GM18868 (cell line): Measurements from ENCODE around the gene XCR1.
"Not testable (repeated sequence)": the region's sequence is repeated elsewhere in the genome, so short reads cannot be mapped to it uniquely, and the experiment has no call there.

Experiments
- ATAC-seq: cut with Tn5 transposase; IDR thresholded peaks from one replicate; pipeline ENCODE4 v1.9.1; 2021; ENCODE audit warnings: mild to moderate bottlenecking, moderate library complexity; ENCODE audit not compliant: unreplicated experiment

XCR1 gene

DNA sequence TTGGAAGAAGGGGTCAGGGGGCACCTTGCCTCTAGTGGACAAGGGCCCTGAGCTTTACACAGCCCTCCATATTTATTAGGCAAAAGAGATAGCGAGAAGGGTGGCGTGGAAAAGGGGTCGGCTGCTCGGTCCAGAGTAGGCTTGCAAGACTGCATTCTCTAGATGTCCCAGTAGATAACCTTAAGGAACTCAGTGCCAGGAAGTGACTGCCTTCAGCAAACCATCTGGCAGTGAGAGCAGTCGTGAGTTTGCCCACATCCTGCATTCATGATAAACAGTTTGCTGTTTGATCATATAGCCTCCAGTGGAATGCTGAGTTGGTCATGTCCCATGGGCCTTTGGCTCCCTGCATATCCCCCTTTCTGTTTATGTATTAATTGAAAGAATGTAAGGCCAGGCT is 18.9 kb upstream of the XCR1 start:
- not testable (repeated sequence) for ATAC-seq

DNA sequence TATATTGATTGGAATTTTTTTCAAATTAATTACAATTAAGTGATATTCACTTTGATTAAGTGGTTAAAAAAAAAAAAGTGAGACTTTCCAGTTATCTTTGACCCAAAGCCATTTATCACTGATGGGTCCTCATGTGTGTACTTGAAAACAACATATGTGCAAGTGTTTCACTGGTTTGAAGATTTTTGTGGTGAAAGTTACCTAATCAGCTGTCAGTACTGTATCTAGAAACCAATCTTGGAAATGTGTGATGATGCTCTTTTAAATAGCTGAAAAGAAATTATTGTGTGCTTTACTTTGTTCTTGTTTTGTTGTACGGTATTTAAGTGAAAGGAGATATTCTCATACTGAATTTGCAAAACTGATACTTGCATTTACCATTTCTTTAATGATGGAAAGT is 11.6 kb upstream of the XCR1 start:
- no peak for ATAC-seq

DNA sequence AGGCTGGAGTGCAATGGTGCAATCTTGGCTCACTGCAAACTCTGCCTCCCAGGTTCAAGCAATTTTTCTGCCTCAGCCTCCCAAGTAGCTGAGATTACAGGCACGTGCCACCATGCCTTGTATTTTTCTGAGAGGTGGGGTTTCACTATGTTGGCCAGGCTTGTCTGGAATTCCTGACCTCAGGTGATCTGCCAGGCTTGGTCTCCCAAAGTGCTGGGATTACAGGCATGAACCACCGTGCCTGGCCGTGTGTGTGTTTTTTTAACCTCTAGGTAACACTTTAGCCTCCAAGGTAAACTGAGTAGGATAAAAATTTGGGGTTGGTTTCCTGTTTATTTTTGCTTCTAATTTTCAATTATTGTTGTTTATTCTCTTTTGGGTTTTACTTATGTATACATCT is 10.8 kb upstream of the XCR1 start:
- not testable (repeated sequence) for ATAC-seq

DNA sequence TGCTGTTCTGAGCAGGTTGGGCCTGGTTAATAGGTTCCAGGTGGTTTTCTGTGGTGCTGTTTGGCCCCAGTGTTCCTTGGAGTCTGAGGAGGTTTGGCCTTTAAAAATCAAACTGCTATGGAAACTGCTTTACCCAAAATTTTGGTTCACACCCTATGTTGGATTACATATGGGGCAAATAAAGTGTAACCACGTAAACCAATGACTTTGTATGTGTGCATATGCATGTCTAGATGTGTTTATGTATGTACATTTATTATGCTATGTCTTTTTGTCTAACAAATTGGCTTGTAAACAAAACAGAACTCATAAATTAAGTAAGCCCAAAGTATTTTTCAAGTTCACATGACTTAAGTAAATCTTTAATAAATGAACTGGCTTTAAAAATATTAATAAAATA is 8.9 kb upstream of the XCR1 start:
- ATAC-seq: no peak

DNA sequence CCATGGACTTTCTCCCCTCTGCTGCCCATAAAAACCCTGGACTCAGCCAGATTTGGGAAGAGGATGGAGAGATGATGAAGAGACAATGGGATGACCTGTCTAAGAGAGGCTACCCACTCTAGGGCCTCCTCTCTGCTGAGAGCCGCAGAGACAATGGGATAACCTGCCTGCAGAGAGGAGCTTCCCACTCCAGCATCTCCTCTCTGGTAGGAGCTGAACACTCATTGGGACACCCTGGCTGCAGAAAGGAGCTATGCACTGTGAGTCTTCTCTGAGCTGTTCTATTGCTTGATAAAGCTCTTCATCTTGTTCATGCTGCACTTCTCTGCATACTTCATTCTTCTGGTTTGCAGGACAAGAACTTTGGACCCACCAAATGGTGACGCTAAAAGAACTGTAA is 4.5 kb upstream of the XCR1 start:
- ATAC-seq: no peak

DNA sequence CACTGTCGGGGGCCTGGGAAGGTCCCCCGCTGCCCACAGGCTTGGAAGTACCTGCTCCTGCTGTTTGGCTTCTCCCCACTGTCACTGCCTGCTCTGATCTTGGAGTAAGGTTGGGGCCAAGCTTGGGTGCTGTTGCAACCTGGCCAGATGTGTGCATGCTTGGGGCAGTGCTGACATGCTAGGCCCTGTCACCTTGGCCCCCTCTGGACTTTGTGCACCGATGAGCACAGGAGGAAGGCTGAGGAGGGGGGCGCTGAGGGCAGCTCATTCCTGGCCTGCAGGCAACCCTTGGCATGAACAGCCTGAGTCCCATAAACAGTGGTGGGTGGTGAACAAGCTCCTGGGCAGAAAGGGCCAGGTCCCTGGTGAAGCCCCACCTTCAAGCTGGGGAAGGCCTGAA is 4.0 kb upstream of the XCR1 start:
- no peak for ATAC-seq

DNA sequence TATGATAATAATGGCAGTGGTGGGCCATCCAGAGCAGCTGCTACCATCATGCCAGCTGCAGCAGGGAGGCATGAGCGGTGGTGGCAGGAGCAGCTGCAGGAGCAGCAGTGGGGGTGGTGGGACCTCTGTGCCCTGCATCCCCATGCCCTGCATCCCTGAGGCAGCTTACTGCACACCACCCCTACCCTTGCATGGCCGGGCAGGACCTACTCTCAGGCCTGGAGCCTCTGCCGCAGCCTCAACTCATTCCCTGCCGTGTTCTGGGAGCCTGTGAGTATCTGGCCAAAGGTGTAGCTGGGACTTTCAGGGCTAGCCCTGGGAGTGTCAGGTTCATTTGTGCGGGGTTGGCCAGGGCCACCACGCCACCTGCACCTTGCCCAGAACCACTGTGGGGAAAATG is 3.3 kb upstream of the XCR1 start:
- ATAC-seq: no peak

DNA sequence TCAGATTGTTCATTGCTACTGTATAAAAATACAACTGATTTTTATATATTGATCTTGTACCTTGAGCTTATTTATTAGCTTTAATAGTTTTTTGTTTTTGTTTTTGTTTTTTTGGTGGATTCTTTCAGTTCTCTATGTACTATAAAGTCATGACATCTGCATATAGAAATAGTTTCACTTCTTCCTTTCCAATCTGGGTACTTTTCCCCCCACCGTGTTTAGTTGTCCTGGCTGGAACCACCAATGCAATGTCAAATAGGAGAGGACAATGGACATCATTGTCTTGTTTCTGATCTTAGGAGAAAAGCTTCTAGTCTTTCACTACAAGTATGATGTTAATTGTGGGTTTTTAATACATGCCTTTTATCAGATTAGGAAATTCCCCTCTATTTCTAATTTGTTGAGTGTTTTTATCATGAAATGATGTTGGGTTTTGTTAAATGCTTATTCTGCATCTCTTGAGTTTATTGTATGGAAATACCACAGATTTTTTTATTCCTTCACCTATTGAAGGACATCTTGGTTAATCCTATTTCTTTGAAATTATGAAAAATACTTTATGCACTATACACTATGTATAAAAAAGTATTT is 2.8 kb upstream of the XCR1 start:
- ATAC-seq: no peak

DNA sequence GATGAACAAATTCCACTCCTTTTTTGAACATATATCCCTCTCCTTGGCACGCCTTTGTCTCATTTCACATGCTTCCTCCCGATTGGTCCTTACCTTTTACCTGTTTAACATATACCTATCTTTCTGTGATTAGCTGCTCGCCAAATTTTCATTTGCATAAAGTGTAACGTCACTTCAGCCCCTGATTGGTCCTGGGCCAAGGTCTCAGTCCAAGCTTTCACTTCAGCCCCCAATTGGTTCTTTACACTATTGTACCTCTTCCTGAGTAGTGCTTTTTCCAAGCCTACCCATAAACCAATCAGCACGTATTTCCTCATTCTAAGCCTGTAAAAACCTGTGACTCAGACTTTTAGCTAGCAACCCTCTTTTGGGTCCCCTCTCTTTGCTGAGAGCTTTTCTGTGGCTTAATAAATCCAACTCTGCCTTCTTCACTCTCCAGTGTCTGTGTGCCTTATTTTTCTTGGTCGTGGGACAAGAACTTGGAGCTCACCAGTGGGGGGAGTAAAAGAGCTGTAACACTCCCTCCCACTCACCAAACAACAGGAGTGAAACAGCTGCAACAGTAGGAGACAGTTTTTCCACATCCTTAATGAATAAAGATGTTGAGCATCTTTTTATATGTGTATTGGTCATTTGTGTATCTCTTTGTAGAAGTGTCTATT is 584 bp upstream of the XCR1 start:
- no peak for ATAC-seq

DNA sequence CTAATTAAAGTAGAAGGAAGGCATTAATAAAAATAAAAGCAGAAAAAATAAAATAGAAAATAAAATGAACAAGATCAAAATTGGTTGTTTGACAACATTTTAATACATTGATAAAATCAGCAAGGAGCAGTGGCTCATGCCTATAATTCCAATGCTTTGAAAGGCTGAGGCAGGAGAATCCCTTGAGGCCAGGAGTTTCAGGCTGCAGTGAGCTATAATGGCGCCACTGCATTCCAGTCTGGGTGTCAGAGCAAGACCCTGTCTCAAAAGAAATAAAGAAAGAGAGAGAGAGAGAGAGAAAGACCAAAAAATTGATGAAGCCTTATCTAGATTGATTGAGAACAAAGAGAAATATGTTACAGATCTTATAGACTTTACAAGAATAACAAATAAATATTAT is 2.1 kb downstream of the XCR1 start:
- no peak for ATAC-seq

DNA sequence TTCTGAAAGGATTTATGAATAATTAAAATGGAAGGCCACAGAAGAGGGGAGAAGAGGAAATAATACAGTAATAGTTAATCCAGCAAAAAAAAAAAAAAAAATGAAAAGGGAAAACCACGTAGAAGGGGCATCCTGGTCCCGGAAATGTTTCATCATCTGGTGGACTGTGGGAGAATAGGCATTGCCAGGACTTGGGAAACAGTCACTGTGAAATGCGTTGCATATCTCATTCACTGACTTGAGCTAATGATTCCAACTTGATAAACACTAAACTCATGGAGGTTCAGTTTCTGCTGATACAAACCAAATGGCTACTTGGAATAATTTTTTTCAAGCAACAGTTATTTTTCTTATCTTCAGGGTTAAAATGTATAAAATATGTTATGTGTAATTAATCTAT is 3.2 kb downstream of the XCR1 start:
- ATAC-seq: no peak

DNA sequence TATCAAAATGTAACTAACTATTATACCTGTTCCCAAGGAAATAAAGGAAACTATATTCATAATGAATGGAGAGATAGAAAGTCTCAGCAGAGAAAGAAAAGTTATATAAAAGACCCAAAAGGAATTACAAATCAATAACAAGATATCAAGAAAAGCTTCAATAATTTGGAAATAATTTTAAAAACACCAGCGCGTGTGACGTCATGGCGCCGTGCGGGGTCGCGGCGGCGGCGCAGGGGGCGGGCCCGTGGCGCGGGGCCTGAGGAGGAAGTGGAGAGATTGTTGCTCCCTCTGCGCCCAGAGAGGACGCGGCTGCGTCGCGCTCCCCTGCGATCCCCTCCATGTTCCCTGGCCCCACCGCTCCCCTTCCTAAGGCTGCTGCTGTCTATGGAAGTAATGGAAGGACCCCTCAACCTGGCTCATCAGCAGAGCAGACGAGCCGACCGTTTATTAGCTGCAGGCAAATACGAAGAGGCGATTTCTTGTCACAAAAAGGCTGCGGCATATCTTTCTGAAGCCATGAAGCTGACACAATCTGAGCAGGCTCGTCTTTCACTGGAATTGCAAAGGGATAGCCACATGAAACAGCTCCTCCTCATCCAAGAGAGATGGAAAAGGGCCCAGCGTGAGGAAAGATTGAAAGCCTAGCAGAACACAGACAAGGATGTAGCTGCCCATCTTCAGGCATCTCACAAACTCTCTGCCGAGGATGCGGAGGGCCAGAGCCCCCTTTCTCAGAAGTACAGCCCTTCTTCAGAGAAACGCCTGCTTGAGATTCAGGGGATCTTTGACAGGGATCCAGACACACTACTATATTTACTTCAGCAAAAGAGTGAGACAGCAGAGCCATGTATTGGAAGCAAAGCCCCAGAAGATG is 4.1 kb downstream of the XCR1 start:
- no peak for ATAC-seq

DNA sequence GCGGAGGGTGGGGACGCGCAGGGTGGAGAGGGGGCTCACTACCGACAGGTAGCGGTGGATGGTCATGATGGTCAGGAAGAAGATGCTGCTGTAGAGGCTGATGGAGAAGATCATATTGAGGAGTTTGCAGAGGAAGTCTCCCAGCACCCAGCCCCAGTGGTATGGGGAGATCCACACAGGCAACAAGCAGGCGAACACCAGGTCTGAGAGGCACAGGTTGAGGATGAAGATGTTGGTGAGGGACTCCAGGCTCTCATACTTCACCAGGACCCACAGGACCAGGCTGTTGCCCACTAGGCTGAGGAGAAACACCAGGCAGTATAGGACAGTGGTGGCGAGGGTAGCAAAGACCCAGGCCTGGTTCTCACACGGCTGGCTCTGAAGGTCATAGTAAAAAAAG is 5.8 kb downstream of the XCR1 start:
- ATAC-seq: no peak

DNA sequence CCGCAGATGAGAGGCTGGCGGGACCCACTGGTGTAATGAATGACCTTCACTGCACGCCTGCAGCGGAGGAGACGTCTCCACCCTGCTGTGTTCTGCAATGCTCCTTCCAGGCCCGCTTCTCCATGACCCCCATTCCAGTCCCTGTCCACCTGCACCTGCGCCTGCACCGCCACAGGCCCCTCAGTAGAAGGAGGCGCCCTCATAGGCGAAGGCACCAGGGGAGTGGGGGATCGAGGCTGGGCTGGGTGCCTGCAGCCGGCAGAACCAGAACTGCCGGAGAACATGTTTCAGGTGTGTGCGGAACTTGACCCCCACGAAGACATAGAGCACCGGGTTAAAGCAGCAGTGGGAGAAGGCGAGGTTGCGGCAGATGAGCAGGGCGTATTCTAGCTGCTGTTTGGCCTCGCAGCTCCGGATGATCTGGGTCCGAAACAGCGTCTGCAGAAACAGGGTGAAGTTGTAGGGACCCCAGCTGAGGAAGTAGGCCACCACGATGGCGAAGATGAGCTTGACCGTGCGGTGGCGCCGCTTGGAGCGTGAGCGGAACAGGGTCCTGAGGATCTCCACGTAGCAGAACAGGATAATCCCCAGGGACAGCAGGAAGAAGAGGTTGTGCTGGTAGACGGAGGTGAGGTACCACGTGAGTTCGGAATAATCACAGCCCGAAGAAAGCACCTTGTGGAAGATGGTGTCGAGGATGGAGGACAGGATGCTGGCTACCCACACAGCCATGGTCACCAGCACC is 6.3 kb downstream of the XCR1 start:
- ATAC-seq: no peak

DNA sequence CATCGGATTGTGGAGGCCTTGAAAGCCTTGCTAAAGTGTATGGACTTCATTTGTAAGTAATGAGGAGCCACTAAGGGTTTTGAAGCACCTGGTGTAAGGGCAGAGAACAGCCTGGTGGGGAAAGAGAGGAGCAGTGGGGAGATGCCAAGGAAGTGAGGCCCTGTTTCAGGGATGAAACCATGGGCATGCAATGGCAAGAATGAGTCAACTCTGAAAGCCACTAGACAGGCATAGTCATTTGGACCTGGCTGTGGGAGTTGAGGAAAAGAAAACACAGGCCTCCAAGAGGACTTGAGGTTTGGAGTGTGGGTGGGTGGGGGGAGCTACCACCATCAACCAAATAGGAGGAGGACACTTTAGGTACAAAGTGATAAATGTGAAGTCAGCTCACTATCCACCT is 7.6 kb downstream of the XCR1 start:
- no peak for ATAC-seq

DNA sequence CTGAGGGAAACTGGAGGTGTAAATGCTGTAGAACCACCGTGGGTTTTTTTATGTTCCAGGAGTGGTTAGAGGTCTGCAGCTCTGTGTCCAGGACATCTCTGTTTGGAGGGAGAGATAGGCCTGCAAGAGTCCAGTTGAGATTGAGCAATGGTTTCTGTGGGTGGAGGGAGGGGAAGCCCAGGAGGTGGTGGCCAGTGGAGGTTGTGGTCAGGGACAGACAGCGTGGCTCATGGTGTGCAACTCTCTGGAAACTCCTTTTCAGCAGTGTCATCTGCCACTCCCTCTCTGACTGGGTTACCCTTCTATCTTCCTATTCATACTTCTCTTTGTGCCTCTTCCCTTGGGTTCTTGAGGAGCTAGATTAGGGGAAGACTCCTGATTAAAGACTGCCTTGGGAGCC is 9.6 kb downstream of the XCR1 start:
- no peak for ATAC-seq

DNA sequence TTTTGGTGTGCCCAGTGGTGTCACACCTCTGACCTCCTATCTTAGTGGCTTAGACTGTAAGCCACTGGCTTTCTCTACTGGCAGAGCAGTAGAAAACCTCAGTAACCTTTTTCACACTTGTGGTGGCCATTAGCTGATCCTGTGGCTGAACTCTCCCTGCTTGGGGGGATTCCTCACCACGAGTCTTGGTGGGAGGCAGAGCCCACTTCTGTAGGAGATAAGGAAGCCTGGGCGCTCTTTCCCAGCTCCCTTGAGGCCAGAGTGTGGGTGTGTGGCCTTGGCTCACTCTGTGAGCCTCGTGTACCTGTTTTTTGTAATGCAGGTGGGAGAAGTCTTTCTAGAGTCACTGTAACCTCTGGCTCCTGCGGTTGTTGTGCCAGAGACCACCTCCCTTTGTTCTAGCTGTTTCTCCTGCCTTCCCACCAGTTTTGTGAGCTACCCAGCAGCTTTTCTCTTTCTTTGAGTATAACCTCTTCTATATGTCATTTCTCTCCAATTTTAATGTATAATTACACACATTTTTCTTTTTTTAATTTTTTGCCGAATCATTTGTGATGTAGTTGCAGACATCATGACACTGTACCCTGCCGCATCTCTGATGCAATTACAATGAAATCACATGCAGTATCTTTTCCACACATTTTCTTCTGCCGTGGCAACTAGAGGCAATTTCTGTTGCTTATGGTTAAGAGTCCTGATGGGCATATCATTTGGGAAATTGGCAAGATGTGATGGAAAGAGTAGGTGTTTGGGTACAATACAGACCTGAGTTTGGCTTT is 13.8 kb downstream of the XCR1 start:
- no peak for ATAC-seq

DNA sequence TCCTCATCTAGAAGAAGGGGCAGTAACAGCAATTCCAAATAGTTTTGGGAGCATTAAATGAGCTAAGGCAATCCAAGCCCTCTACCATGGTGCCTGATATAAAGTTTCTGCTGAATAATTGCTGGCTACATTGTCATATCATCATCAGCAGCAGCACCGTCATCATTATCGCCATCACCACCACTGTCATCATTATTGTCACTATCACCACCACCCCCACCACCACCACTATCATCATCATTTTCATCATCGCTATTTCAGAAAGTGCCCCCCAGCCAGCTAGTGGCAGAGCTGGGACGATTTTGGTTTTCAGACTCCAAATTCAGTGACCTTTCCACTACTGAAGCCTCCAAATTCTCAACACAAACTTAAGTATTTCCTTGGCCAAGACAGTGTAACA is 15.0 kb downstream of the XCR1 start:
- ATAC-seq: no peak

DNA sequence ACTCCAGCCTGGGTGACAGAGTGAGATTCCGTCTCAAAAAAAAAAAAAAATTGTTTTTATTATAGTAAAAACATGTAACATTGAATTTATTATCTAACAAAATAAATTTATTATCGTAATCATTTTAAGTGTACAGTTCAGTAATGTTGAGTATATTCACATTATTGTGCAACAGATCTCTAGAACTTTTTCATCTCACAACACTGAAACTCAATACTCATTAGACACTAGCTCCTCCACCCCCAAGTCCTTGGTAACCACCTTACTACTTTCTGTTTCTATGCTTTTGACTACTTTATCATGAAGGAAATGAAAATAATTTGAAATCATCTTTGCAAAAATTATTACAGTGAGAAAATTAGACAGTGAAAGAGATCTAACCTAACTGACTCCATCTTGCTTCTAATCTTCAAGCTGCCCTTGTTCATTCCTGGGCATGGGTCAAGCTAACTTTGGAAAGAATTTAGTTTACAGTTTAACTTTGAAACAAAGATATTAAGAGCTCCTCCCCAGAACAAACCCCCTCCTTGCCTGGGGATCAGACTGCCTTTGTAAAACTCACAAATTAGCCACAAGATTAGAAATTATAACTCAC is 16.7 kb downstream of the XCR1 start:
- ATAC-seq: no peak

DNA sequence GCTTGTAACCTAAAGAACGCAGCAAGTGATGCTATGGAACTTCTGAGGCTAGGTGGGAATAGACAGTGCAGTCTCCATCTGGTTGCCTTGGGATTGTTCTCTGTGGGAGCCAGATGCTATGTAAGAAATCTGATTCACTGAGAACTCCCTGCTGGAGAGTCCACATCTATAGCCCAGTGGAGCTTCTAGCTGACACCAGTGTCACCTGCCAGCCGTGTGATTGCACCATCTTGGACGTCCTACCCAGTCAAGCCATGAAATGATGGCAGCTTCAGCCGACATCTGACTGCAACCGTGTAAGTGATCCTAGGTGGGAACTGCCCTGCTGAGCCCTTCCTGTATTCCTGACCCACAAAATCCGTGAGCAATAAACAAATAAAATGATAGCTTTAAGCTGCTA is 19.2 kb downstream of the XCR1 start:
- ATAC-seq: no peak
